ENCODE data around the gene DEFB112.

GRCh38 chr6:50056242-50056641 is 6.5 kb upstream of the DEFB112 start:
- TF ChIP-seq POLR2A (IDR thresholded peaks at IDR 0.05; ENCODE audit: low read depth, low read length) = no peak
- no peak for TF ChIP-seq HCFC1 (IDR thresholded peaks at IDR 0.05; ENCODE audit: low read length)
- TF ChIP-seq POLR2AphosphoS2 (IDR thresholded peaks at IDR 0.05; ENCODE audit: low read depth, low read length) = no peak
- no peak for TF ChIP-seq CBFB (IDR thresholded peaks at IDR 0.05; ENCODE audit: low read depth)
- TF ChIP-seq ESRRA (IDR thresholded peaks at IDR 0.05; ENCODE audit: low read length) = no peak
